GM21786 (cell line): ENCODE results near the gene P3H4.

Experiments
- ATAC-seq: cut with Tn5 transposase; IDR thresholded peaks from one replicate; pipeline ENCODE4 v1.9.1; 2021; ENCODE audit not compliant: unreplicated experiment

The P3H4 gene

DNA sequence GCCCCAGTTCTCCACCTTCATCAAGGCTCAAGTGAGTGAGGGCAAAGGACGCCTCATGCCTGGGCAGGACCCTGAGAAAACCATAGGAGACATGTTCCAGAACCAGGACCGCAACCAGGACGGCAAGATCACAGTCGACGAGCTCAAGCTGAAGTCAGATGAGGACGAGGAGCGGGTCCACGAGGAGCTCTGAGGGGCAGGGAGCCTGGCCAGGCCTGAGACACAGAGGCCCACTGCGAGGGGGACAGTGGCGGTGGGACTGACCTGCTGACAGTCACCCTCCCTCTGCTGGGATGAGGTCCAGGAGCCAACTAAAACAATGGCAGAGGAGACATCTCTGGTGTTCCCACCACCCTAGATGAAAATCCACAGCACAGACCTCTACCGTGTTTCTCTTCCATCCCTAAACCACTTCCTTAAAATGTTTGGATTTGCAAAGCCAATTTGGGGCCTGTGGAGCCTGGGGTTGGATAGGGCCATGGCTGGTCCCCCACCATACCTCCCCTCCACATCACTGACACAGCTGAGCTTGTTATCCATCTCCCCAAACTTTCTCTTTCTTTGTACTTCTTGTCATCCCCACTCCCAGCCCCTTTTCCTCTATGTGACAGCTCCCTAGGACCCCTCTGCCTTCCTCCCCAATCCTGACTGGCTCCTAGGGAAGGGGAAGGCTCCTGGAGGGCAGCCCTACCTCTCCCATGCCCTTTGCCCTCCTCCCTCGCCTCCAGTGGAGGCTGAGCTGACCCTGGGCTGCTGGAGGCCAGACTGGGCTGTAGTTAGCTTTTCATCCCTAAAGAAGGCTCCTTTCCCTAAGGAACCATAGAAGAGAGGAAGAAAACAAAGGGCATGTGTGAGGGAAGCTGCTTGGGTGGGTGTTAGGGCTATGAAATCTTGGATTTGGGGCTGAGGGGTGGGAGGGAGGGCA lies 10.7 kb upstream of the P3H4 start:
- ATAC-seq: no peak

DNA sequence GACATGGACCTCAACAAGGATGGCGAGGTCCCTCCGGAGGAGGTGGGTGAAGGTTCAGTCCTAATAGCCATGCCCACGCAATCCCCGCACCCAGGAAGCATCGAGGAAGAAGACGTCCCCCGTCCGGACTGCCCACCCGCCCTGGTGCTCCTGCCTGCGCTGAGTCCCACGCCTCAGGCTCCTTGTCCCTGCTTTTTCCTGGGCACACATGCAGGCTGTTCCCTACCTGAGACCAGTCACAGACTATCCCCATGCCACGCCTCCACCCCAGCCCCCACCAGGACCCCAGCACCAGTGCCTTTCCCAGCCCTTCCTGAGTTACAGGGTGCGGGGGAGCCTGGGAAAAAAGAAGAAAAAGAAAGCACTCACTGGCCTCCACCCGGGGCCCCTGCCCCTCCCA lies 10.0 kb upstream of the P3H4 start:
- no peak for ATAC-seq

DNA sequence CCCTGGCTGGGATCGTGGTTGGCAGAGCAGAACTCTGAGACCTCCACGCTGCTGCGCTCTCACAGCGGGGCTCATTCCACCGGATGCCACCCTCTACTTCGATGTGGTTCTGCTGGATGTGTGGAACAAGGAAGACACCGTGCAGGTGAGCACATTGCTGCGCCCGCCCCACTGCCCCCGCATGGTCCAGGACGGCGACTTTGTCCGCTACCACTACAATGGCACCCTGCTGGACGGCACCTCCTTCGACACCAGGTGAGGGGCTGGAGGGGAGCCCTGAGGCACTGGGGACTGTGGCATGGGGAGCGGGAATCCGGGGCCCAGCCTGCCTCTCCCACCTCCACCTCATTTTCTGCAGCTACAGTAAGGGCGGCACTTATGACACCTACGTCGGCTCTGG lies 6.3 kb upstream of the P3H4 start:
- no peak for ATAC-seq

DNA sequence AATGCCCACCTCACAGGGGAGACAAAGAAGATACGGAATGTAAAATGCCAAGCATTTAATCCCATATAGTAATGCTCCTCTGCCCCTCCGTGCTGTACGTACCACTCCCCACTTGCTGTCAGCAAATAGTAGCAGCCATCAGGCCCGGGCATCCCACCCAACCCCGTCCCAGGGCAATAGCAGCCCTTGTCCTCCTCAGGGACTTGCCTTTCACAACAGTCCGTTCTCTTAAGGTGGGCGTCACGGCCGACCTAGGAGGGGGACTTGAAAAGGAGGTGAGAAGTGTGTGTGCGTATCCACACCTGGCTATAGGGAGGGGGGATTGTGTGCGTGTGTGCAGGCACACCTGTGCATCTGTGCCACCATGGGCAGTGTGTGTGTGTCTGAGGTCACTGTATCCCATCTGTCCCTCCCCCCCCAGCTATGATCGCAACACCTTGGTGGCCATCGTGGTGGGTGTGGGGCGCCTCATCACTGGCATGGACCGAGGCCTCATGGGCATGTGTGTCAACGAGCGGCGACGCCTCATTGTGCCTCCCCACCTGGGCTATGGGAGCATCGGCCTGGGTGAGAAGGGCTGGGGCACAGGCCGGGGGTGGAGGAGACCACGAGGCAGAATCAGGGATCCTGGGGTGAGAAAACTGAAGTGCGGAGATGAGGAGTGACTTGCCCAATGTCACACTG lies 5.0 kb upstream of the P3H4 start:
- ATAC-seq: no peak

DNA sequence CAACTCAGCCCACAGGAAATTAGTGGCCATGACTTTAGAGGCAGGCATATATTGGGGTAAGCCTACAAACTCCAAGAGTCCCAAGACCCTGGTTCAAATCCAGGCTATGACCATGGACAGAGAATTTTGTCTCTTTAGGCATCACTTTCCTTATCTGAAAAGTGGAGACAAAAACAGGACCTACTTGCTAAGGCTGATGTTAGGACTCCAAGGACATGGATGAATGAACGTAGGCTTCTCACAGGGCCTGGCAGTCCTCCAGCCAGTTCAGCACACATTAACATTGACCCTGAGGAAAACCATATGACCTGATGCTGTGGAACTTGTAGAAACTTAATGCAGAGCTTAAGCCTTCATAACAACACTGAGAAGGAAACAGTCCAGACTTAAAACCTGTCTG lies 2.4 kb upstream of the P3H4 start:
- ATAC-seq: no peak

DNA sequence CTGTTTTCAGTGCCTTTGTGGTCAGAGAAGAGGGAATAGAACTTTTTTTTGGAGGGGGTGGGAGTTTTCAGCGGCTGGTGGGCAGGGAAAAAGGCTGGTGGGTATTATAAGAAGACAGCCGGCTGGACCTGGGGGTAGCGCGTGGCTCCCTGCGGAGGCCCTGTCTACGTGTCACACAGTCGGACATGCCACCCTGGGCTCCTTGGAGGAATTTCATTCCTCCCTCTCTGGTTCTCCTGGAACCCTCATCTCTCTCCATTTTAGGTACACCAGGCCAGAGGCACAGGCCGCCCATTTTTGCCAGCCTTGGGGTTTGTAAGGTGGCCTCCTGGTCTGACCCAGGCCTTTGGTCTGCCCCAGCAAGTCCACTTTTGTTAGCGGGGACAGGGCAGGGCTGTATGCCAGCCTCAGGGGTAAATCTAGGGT lies 2.0 kb upstream of the P3H4 start:
- no peak for ATAC-seq

DNA sequence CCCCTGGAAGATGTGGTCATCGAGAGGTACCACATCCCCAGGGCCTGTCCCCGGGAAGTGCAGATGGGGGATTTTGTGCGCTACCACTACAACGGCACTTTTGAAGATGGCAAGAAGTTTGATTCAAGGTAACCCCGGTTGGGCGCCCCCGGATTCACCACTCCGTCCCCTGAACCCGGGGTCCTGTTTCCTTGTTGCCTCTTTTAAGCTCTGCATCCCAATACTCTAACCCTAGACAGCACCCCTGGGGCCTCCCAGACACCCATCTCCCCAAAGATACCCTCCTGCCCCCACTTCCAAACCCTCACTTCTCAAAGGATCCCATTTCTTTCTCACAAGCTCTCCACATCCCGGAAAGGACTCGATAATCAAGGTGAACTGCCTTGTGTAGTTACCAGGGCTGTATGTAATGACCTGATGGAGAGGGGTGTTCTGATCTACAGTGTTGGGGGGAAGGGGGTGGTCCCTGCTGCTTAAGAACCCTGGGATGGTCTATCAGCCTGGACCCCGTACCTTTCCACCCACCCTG lies 1.5 kb upstream of the P3H4 start:
- ATAC-seq: no peak

DNA sequence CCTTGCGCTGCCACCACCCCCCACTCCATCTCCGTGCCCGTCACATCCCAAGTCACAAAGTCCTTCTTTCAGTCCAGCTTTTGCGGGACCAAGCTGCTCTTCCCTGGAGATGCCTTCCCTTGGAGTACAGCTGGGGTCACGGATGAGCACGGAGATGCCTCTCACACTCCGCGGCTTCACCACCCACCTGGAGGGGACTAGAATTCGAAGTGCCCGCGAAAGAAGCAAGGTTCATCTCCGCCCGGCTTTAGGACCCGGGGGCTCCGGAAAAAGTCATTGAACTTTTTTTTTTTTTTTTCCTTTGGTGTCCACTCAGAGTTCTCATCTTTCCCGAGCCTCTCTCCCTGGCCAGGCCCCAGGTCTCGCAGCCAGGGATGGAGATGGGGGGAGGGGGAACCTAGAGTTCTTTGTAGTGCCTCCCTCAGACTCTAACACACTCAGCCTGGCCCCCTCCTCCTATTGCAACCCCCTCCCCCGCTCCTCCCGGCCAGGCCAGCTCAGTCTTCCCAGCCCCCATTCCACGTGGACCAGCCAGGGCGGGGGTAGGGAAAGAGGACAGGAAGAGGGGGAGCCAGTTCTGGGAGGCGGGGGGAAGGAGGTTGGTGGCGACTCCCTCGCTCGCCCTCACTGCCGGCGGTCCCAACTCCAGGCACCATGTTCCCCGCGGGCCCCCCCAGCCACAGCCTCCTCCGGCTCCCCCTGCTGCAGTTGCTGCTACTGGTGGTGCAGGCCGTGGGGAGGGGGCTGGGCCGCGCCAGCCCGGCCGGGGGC lies 817 bp upstream of the P3H4 start, which contains the start of gene FKBP10:
Gene FKBP10, plus strand, starts transcription at position 624 of the 771 bp plus-strand sequence. Its CDS starts 31 bp downstream, at position 655.
- ATAC-seq: no peak

DNA sequence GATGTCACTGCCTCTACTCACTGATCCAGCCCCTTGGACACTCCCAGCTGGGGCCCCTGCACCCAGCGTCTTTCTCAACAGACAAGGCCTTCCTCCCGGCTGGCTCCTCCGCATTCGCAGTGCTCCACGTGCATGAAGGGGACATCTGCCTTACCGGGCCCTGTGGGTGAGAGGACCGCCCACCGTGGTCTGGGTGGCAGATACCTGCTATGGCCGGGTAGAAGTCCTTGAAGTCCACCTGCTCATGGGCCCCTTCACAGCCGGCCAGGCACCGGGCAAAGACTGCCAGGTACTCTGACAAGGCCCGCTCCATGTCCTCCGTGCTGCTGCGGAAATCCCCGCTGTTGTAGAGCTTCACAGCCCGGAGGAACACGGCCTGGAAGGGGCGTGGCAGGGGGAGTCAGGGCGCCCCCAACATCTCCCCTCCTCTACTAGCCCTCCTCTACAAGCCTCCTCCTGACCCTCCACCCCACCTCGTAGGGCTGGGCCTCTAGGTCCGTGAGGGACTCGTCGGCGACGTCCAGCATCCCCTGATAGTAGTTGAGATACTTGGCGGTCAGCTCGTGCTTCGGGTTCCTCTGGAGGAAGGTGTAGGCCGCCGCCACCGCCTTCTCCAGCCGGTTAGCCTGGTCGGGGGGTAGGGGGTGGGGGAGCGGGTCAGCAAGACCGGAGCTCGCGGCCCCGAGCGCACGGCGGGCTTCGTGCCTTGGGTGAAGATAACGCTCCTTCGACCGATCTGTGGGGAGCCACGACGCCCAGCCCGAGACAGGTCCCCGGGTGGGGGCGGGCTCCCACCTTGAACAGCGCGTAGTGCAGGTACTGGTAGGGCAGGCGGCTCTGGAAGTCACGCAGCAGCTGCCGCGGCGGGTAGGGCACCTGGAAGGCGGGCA lies 845 bp downstream of the P3H4 start:
- no peak for ATAC-seq

DNA sequence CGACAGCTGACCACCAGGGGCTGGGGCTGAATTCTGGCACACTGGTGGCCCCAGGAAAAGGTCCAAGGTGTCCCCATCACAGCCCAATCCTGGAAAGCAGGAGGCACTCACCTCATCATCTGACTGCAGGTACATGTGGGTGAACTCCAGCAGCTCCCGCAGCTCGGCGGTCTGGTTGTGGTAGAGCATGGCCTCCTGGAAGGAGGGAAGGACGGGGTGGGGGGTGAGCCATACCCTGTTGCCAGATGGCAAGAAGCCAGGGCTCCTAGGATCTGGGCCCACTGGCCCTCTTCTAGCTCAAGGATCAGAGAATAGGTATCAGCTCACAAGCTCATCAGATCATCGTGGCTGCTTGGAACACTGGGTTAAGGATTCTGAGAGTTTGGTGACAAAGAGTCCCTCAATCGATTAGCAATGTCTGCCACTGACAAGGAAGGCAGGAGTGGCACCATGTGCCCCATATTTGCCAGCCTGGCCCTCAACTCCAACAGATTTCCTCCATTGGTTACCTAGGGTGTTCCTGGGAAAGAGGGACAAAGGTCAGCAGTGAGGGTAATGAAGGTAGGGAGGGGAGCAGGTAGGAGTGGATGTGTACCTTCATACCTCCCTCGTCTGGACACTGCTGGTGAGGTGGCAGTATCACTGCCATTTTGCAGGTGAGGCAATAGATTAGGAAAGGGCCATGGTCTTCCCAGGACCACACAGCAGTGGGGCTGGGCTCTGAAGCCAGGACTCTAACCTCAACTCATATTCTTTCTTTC lies 4.9 kb downstream of the P3H4 start:
- ATAC-seq: no peak

DNA sequence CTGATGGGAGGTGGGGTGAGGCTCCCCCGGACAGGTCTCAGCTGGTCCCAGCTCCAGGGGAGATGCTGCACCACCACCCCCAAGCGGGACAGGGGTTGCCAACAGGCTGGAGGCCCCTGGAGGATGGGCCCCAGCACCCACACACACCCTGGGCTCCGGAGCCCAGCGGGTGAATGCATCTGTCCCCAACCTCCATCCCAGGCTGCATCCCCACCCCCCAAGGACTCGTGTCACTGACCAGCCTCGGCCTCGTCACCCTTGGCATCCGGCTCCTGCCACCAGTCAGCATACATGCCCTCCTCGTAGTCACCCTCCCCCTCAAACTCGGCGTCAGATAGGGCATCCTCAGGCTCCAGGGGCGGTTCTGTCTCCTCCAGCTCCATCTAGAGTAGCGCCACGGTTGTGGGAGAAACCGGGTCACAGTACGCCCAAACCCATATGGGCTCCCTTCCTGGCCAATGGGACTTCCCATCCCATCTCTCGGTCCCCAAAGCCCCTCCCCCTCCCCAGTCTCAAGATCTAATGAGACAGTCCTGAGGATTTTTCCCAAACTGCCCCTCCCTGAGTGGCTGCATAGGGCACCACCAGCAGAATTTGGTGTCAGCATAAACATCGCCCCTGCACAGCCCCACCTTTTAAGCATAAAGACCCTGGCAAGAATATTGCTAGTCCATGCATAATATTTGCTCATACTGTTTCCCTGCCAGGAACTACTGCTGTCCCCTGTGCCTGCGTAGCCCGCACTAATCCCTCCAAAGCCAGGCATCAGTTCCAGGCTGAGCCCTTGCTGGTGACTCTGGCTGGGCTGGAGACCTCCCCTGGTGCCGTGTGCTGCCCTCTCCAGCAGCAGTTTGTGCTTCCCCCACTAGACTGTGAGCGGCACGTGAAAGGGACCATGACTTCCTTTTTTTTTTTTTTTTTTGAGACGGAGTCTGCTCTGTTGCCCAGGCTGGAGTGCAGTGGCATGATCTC lies 8.4 kb downstream of the P3H4 start:
- no peak for ATAC-seq

DNA sequence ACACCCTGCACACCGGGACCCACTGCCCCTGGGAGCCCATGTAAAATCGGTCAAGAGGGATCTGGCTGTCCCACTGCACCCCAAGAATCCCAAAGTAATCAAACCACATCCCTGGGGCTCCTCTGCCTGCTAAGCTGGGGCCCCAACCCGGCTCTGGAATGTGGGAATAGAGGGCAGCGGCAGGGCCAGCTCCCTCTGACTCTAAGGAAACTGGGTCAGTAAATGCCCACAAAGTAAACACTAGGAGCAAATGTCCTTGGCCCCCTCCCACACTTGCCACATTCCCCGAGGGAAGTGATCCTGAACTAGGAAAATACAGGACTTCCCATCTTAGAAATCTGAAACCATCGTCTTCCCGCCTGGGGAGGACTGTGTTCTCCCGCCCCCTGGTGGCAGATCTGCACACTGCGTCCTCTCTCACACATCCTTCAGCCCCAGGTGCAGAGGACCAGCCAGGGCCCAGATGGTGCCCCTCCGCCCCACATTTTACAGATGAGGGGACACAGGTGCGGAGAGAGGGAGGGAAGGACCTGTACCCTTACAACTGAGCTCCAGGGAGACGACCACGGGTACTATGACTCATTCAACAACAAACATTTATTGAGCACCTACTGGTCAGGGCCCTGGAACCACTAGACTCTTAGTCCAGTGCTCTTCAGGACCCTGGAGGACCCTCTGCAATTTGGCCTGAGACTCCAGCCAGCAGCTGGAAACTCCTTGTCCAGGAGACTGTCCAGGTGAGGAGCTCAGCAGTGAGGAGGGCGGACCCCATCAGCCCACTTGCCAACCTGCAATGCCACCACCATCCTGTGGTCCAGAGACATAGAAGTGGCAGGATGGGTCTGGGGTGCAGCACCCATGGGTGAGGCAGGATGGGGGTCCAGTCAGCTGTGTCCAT lies 10.1 kb downstream of the P3H4 start:
- no peak for ATAC-seq

DNA sequence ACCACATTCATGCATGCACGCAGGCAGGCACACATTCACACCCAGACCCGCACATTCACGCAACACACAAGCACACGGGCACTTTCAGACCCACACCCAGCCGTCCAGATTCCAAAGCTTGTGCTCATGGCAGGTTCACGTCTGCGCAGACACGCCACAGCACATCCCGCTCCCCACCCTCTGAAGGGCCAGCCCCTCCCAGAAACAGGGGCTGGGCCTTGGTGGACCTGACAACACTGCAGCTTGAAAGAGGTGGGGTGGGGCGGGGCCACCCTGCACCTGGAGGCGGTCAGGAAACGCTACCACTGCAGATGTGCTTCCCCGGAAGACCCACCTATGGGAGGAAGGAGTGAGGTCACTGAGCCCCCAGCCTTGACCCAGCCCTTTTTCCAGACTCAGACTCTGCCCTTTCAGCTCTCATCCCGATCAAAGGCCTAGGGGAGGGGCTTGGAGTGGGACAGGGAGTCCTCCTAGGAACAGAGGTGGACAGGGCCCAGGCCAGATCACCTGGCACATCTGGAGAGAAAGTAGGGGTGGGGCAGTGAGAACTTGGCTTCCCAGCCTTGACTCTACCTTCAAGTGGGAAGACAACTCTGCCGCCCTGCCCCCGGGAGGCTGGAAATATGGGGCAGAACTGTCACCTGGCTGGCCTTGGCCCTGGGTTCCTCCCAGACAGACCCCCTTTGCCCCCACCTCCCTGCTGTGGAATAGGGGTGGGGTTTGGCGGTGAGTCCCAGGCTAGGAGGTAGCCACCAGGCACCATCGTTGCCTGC lies 11.0 kb downstream of the P3H4 start:
- ATAC-seq: no peak

DNA sequence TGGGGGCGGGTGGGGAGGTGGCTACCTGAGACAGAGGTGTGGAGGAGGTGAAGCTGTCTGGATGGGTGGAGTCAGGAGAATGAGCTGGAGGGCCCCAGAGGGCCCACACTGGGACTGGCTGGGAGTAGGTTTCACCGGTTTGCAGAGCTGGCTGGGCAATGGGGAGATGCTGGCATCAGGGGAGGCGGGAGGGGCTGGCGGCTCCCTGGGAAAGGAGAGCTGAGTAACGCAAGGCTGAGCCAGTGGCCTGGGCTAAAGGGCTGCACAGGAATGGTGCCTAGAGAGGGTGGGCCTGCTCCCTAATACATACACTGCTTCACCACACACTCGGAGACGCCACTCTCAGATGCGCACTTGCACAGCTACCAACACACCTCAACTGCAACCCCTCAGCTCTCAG lies 12.4 kb downstream of the P3H4 start:
- ATAC-seq: no peak

DNA sequence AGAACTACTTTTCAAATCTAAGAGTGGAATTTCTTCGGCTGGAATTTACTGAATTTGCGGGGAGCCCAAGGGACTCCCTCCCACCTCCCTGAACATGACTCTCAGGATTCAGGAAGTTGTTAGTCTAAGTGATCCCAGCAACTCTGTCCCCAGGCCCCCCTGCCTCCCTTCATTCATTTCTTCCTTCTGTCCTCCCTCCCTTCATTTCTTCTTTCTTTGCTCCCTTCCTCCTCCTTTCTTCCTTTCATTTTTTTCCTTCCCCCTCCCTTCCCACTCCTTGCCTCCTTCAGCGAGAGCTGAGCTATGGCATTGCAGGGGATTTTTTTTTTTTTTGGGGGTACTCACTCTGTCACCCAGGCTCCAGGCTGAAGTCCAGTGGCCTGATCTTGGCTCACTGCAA lies 14.4 kb downstream of the P3H4 start:
- ATAC-seq: no peak

DNA sequence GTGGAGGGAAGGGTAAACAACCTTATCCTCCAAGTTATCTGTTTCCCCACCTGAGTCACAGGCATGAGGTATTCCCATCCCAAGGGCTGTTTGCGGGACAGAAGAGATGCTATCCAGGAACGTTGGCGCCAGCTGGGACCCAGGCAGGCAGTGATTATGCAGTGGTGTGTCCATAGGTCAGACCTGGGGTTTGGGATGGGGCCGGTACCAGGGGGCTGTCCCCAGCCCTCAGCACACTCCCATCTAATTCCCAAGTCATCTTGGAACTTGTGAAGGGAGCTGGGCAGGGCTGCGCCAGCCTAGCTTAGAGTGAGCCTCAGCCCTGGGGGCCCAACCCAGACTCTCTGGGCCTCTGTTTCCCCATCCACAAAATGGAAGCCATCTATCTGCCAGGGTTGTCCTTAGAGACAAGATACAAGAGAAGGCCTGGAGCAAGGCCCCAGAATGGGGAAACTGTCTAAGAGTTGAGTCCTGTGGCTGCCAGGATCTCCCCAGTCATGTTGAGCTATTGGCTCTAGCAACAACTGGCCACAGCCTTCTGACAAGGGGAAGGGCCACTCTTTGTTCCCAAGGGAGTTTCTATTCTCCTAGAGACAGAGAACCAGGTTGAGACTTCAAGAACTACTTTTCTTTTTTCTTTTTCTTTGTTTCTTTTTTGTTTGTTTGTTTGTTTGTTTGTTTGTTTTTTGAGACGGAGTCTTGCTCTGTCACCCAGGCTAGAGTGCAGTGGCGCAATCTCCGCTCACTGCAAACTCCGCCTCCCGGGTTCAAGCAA lies 15.4 kb downstream of the P3H4 start:
- ATAC-seq: no peak
